ENCODE results near the gene DCTD. TPM values are rescaled to one million over a fixed set of nuclear protein-coding genes. Genes with fewer than 3 reads are reported as not detected.

DCTD gene
- total RNA-seq, 1 experiment from 2014 or later, result 100 TPM

GRCh38 chr4:182858711-182859110 lies 58.5 kb downstream of the DCTD start:
- Mint-ChIP-seq H3K27ac (no peak overlapping the region), H3K9me3 (peaks cover 7 to 9% of the 10 kb centered on the region in 2 experiments; a peak in 4 of 5 replicates), H3K4me1 (peaks cover 26 to 36% of the 10 kb centered on the region in 2 experiments), H3K4me3 (no peak overlapping the region), H3K27me3 (ENCODE audit: low read depth) (peaks cover 14% of the 10 kb centered on the region), H3K36me3 (ENCODE audit: insufficient read depth in 1 of 3, low read depth in 3 of 3) (peaks cover 0 to 13% (median 2%) of the 10 kb centered on the region in 3 experiments; a peak in 4 of 7 replicates)
- no peak overlapping the region for H2AK5ac ChIP-seq (ENCODE audit: insufficient read length, low read length)
- no peak overlapping the region for H4K8ac ChIP-seq (replicated peaks; ENCODE audit: insufficient read length, low read depth, low read length)
- H3K9me3 ChIP-seq (ENCODE audit: control insufficient read depth, low read depth, low read length), result no peaks in the 10 kb centered on the region
- no peak overlapping the region for H3K4me2 ChIP-seq (ENCODE audit: insufficient read depth, insufficient read length, low read length)
- H2BK120ac ChIP-seq (ENCODE audit: low read depth, low read length, poor library complexity, severe bottlenecking), result no peak overlapping the region
- H3K27me3 ChIP-seq (ENCODE audit: insufficient read depth, low read length), result no peaks in the 10 kb centered on the region
- H3K9ac ChIP-seq (ENCODE audit: extremely low read depth, insufficient read length, low read length), result no peak overlapping the region
- H2BK20ac ChIP-seq (ENCODE audit: low read depth, low read length, poor library complexity, severe bottlenecking), result no peak overlapping the region
- TF ChIP-seq CTCF (conservative IDR thresholded peaks at IDR 0.05), result no peak
- no peak overlapping the region for H2BK15ac ChIP-seq (ENCODE audit: low read depth, low read length)
- H3K79me2 ChIP-seq (ENCODE audit: insufficient read depth, low read length), result no peaks in the 10 kb centered on the region
- H4K5ac ChIP-seq (ENCODE audit: insufficient read length, low read depth, low read length), result no peak overlapping the region
- H3K79me1 ChIP-seq (ENCODE audit: insufficient read depth, low read depth, low read length, poor library complexity, severe bottlenecking), result no peaks in the 10 kb centered on the region
- H3K27ac ChIP-seq (ENCODE audit: insufficient read length, low read depth, low read length), result no peak overlapping the region
- no peak overlapping the region for H3K18ac ChIP-seq (ENCODE audit: insufficient read length, low read depth, low read length)
- no peak overlapping the region for H3K23ac ChIP-seq (ENCODE audit: insufficient read length, low read depth, low read length)
- no peak overlapping the region for H3K14ac ChIP-seq (ENCODE audit: insufficient read depth, low read length)
- H3K4me1 ChIP-seq (ENCODE audit: insufficient read depth, low read length), result no peaks in the 10 kb centered on the region; the same call in 1 of the 2 replicates
- H4K91ac ChIP-seq (ENCODE audit: insufficient read length, low read depth, low read length), result no peak overlapping the region
- H3T11ph ChIP-seq (ENCODE audit: low read length), result no peak overlapping the region
- WGBS (ENCODE audit: extremely low coverage, insufficient read length, low lambda C conversion rate), result no CpG with 5 or more reads among the region's 4 CpGs
- H3K23me2 ChIP-seq (ENCODE audit: insufficient read length, low read depth, low read length, poor library complexity, severe bottlenecking), result no peaks in the 10 kb centered on the region
- DNase-seq, result no peak
- no peak overlapping the region for H2BK5ac ChIP-seq (ENCODE audit: insufficient read length, low read length)
- H2AFZ ChIP-seq (ENCODE audit: low read length), result no peak overlapping the region
- no peak overlapping the region for H2BK12ac ChIP-seq (ENCODE audit: insufficient read length, low read depth, low read length)
- H3K4ac ChIP-seq (ENCODE audit: low read depth, low read length), result no peak overlapping the region
- H4K20me1 ChIP-seq (ENCODE audit: control insufficient read depth, insufficient read depth, insufficient read length), result no peaks in the 10 kb centered on the region
- no peak overlapping the region for H3K56ac ChIP-seq (ENCODE audit: insufficient read length, low read depth, low read length)
